Liver (tissue), 9 donors: Measurements from ENCODE around the gene KLK7. TPM values are rescaled to one million over a fixed set of nuclear protein-coding genes. Genes with fewer than 3 reads are reported as not detected.

Source experiments
- DNase-seq: peaks from one replicate; pipeline ENCODE4 v3.0.0-alpha.2; 2017; ENCODE audit warnings: low spot score
- H3K27ac ChIP-seq, 2 donors: one replicate each; pipeline ENCODE4 v1.7.0; 2013; ENCODE audit warnings: inconsistent platforms in 2 of 2, low read length in 2 of 2, control low read depth in 1 of 2, low read depth in 1 of 2, mild to moderate bottlenecking in 1 of 2
- H3K27me3 ChIP-seq, 4 donors: one replicate each; pipeline versions ENCODE4 v1.6.1 to v1.7.0; 2013; ENCODE audit warnings: low read length in 3 of 4, inconsistent platforms in 1 of 4, mild to moderate bottlenecking in 1 of 4, moderate library complexity in 1 of 4; ENCODE audit not compliant: control insufficient read depth in 4 of 4, insufficient read depth in 4 of 4
- H3K36me3 ChIP-seq, 4 donors: one replicate each; pipeline versions ENCODE4 v1.6.1 to v1.7.0; 2013; ENCODE audit warnings: low read length in 3 of 4, mild to moderate bottlenecking in 3 of 4, low read depth in 1 of 4, moderate library complexity in 1 of 4; ENCODE audit not compliant: control insufficient read depth in 4 of 4, insufficient read depth in 3 of 4
- H3K4me1 ChIP-seq, 4 donors: one replicate each; pipeline versions ENCODE4 v1.6.1 to v1.7.0; 2013; ENCODE audit warnings: low read length in 3 of 4, mild to moderate bottlenecking in 3 of 4, moderate library complexity in 1 of 4; ENCODE audit not compliant: control insufficient read depth in 4 of 4, insufficient read depth in 4 of 4
- H3K4me3 ChIP-seq, 3 donors: one replicate each; pipeline versions ENCODE4 v1.6.1 to v1.7.0; 2013; ENCODE audit warnings: low read length in 3 of 3, control low read depth in 1 of 3, low read depth in 1 of 3, mild to moderate bottlenecking in 1 of 3
- H3K9ac ChIP-seq, 2 donors: one replicate each; pipeline ENCODE4 v1.7.0; 2013; ENCODE audit warnings: low read length in 2 of 2, mild to moderate bottlenecking in 2 of 2, moderate library complexity in 2 of 2, control low read depth in 1 of 2, low read depth in 1 of 2
- H3K9me3 ChIP-seq, 4 donors: one replicate each; pipeline versions ENCODE4 v1.6.1 to v1.7.0; 2013; ENCODE audit warnings: low read length in 3 of 4; ENCODE audit not compliant: control insufficient read depth in 4 of 4
- EGR1 ChIP-seq, 2 donors: IDR thresholded peaks; 2 replicates each; pipeline ENCODE4 v1.6.1; 2016 to 2018; ENCODE audit warnings: antibody characterized with exemption in 2 of 2, low read depth in 2 of 2
- FOXA1 ChIP-seq: IDR thresholded peaks from 2 replicates; pipeline ENCODE4 v1.6.1; 2016; ENCODE audit warnings: antibody characterized with exemption
- FOXA2 ChIP-seq: IDR thresholded peaks from 2 replicates; pipeline ENCODE4 v1.6.1; 2016; ENCODE audit warnings: antibody characterized with exemption
- GABPA ChIP-seq, 2 donors: IDR thresholded peaks in 1 of 2; conservative IDR thresholded peaks in 1 of 2; 2 replicates each; pipeline ENCODE4 v1.6.1; 2016; ENCODE audit warnings: antibody characterized with exemption in 2 of 2, mild to moderate bottlenecking in 1 of 2, moderate library complexity in 1 of 2
- HNF4A ChIP-seq, 2 donors: conservative IDR thresholded peaks; 2 replicates each; pipeline ENCODE4 v1.6.1; 2016; ENCODE audit warnings: antibody characterized with exemption in 2 of 2, mild to moderate bottlenecking in 2 of 2
- HNF4G ChIP-seq: IDR thresholded peaks from 2 replicates; pipeline ENCODE4 v1.6.1; 2016; ENCODE audit warnings: antibody characterized with exemption
- JUND ChIP-seq, 2 donors: IDR thresholded peaks; 2 replicates each; pipeline ENCODE4 v1.6.1; 2016; ENCODE audit warnings: antibody characterized with exemption in 2 of 2
- NR2F2 ChIP-seq: IDR thresholded peaks from 2 replicates; pipeline ENCODE4 v1.6.1; 2016; ENCODE audit warnings: antibody characterized with exemption
- RAD21 ChIP-seq, 2 donors: IDR thresholded peaks; 2 replicates each; pipeline ENCODE4 v1.6.1; 2016; ENCODE audit warnings: antibody characterized with exemption in 2 of 2, mild to moderate bottlenecking in 2 of 2
- RXRA ChIP-seq, 2 donors: IDR thresholded peaks; 2 replicates each; pipeline ENCODE4 v1.6.1; 2017 to 2018; ENCODE audit warnings: antibody characterized with exemption in 2 of 2, mild to moderate bottlenecking in 1 of 2
- SP1 ChIP-seq: IDR thresholded peaks from 2 replicates; pipeline ENCODE4 v1.6.1; 2018; ENCODE audit warnings: antibody characterized with exemption, mild to moderate bottlenecking
- TAF1 ChIP-seq: conservative IDR thresholded peaks from 2 replicates; pipeline ENCODE4 v1.6.1; 2016; ENCODE audit warnings: antibody characterized with exemption, mild to moderate bottlenecking
- YY1 ChIP-seq: IDR thresholded peaks from 2 replicates; pipeline ENCODE4 v1.6.1; 2016; ENCODE audit warnings: antibody characterized with exemption, mild to moderate bottlenecking
- whole genome bisulfite sequencing: extraction: QIAGEN DNeasy Blood & Tissue Kit; methylation state at CpG from one replicate; pipeline ENCODE4 v1.1.7; 2013; 5-methylcytosine and 5-hydroxymethylcytosine counted together
- polyA plus RNA-seq, 2 donors: library from polyadenylated mRNA; stranded (reverse) in 1 of 2; unstranded in 1 of 2; fragments of 200-250 nt in 1 of 2; fragments of >200 nt in 1 of 2; fragmentation: Nextera tagmentation in 1 of 2; extraction: Ambion mirVana in 1 of 2; gene quantifications; one replicate each; pipeline versions ENCODE4 v1.2.1 to v1.2.3, GENCODE V29; 2013 to 2015
- total RNA-seq, 2 donors: library from RNA; depleted of rRNA; stranded (reverse); fragments of >200 nt; gene quantifications; one replicate each; pipeline ENCODE4 v1.2.3, GENCODE V29; 2014
- TF ChIP-seq, protein P1 (sequence below): IDR thresholded peaks from 2 replicates; pipeline ENCODE4 v1.6.1; 2016; ENCODE audit warnings: antibody characterized with exemption, mild to moderate bottlenecking
- TF ChIP-seq, protein P2 (sequence below): IDR thresholded peaks from 2 replicates; pipeline ENCODE4 v1.6.1; 2016; ENCODE audit warnings: antibody characterized with exemption
- TF ChIP-seq, protein P3 (sequence below): fragments of 150-350 bp; IDR thresholded peaks from 2 replicates; pipeline ENCODE4 v1.5.1; 2017; ENCODE audit warnings: improper control_type of control experiment, low read depth, low read length; ENCODE audit not compliant: missing input control
- TF ChIP-seq, protein P4 (sequence below): IDR thresholded peaks from 2 replicates; pipeline ENCODE4 v1.6.1; 2016; ENCODE audit warnings: antibody characterized with exemption
- TF ChIP-seq, protein P5 (sequence below): IDR thresholded peaks from 2 replicates; pipeline ENCODE4 v1.6.1; 2016; ENCODE audit warnings: antibody characterized with exemption
- donor health status: healthy.
- donor health status: healthy.
- donor health status: healthy.
- donor health status: healthy.
- donor health status: healthy.

KLK7 gene
- total and polyA plus RNA-seq, 4 donors, result not detected

DNA sequence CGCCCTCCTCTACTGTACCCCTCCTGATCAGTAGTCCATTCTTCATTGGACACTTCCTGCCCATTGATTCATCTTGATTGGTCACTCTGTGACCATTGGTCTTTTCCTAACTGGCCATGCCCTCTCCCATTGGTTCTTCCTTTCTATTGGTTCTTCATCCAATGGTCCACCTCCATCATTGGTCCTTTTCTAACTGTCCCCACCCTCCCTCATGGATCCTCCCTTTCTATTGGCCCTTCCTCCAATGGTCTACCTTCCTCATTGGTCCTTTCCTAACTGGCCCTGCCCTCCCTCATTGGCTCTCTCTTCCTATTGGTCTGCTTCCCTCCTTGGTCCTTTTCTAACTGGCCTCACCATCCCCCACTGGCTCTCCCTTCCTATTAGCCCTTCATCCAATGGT is 21.5 kb downstream of the KLK7 start:
- WGBS, result 90% methylated on average over 1 of the region's 1 CpG
- H3K9me3 ChIP-seq, result peaks cover 0 to 8% (median 1%) of the 10 kb centered on the region in 4 donors
- peaks cover 0 to 2% (median 0%) of the 10 kb centered on the region in 4 donors for H3K27me3 ChIP-seq
- no peaks in the 10 kb centered on the region for H3K4me1 ChIP-seq
- DNase-seq, result no peak
- H3K27ac ChIP-seq, result no peak overlapping the region
- H3K4me3 ChIP-seq, result no peak overlapping the region
- no peaks in the 10 kb centered on the region for H3K36me3 ChIP-seq
- no peak overlapping the region for H3K9ac ChIP-seq
- TF ChIP-seq NR2F2, result no peak

DNA sequence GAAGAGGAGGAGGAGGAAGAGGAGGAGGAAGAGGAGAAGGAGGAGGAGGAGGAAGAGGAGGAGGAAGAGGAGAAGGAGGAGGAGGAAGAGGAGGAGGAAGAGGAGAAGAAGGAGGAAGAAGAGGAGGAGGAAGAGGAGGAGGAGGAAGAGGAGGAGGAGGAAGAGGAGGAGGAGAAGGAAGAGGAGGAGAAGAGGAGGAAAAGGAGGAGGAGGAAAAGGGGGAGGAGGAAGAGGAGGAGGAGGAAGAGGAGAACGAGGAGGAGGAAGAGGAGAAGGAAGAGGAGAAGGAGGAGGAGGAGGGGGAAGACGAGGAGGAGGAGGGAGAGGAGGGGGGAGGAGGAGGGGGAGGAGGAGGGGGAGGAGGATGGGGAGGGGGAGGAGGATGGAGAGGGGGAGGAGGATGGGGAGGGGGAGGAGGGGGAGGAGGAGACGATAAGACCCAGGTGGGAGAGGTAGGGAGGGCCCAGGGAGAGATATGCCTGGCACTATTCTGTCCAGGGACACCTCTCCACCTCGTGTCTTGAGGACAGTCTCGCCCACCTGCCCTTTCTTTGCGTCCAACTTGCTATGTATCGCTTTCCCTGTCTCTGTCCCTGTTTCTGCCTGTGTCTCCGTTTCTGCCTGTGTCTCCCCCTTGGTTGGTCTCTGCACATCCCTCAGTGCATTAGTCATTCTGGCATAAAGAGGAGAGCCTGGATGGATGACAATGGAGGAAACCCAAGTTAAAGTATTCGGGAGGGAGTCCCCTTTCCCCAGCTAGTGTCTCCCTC is 23.8 kb downstream of the KLK7 start:
- Histone ChIP-seq H3K27ac (no peak overlapping the region), H3K9me3 (peaks cover 0 to 8% (median 1%) of the 10 kb centered on the region in 4 donors), H3K27me3 (peaks cover 0 to 3% (median under 1%) of the 10 kb centered on the region in 4 donors), H3K4me3 (no peak overlapping the region), H3K4me1 (no peaks in the 10 kb centered on the region), H3K9ac (no peak overlapping the region), H3K36me3 (no peaks in the 10 kb centered on the region)
- DNase-seq, result no peak
- TF ChIP-seq HNF4A (conservative IDR thresholded peaks at IDR 0.05) (no peak), FOXA1 (no peak), RAD21 (IDR thresholded peaks at IDR 0.05) (no peak), RXRA (IDR thresholded peaks at IDR 0.05) (no peak), FOXA2 (no peak), SP1 (no peak), NR2F2 (no peak), TAF1 (no peak), GABPA (IDR thresholded peaks at IDR 0.05 in 1 of 2, conservative IDR thresholded peaks at IDR 0.05 in 1 of 2) (no peak), EGR1 (IDR thresholded peaks at IDR 0.05; ENCODE audit: low read depth in 2 of 2) (no peak), JUND (IDR thresholded peaks at IDR 0.05) (no peak), YY1 (no peak), HNF4G (no peak)
- TF ChIP-seq, protein P1, sequence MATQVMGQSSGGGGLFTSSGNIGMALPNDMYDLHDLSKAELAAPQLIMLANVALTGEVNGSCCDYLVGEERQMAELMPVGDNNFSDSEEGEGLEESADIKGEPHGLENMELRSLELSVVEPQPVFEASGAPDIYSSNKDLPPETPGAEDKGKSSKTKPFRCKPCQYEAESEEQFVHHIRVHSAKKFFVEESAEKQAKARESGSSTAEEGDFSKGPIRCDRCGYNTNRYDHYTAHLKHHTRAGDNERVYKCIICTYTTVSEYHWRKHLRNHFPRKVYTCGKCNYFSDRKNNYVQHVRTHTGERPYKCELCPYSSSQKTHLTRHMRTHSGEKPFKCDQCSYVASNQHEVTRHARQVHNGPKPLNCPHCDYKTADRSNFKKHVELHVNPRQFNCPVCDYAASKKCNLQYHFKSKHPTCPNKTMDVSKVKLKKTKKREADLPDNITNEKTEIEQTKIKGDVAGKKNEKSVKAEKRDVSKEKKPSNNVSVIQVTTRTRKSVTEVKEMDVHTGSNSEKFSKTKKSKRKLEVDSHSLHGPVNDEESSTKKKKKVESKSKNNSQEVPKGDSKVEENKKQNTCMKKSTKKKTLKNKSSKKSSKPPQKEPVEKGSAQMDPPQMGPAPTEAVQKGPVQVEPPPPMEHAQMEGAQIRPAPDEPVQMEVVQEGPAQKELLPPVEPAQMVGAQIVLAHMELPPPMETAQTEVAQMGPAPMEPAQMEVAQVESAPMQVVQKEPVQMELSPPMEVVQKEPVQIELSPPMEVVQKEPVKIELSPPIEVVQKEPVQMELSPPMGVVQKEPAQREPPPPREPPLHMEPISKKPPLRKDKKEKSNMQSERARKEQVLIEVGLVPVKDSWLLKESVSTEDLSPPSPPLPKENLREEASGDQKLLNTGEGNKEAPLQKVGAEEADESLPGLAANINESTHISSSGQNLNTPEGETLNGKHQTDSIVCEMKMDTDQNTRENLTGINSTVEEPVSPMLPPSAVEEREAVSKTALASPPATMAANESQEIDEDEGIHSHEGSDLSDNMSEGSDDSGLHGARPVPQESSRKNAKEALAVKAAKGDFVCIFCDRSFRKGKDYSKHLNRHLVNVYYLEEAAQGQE, result no peak
- TF ChIP-seq, protein P2, sequence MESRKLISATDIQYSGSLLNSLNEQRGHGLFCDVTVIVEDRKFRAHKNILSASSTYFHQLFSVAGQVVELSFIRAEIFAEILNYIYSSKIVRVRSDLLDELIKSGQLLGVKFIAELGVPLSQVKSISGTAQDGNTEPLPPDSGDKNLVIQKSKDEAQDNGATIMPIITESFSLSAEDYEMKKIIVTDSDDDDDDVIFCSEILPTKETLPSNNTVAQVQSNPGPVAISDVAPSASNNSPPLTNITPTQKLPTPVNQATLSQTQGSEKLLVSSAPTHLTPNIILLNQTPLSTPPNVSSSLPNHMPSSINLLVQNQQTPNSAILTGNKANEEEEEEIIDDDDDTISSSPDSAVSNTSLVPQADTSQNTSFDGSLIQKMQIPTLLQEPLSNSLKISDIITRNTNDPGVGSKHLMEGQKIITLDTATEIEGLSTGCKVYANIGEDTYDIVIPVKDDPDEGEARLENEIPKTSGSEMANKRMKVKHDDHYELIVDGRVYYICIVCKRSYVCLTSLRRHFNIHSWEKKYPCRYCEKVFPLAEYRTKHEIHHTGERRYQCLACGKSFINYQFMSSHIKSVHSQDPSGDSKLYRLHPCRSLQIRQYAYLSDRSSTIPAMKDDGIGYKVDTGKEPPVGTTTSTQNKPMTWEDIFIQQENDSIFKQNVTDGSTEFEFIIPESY, result no peak
- TF ChIP-seq, protein P3, sequence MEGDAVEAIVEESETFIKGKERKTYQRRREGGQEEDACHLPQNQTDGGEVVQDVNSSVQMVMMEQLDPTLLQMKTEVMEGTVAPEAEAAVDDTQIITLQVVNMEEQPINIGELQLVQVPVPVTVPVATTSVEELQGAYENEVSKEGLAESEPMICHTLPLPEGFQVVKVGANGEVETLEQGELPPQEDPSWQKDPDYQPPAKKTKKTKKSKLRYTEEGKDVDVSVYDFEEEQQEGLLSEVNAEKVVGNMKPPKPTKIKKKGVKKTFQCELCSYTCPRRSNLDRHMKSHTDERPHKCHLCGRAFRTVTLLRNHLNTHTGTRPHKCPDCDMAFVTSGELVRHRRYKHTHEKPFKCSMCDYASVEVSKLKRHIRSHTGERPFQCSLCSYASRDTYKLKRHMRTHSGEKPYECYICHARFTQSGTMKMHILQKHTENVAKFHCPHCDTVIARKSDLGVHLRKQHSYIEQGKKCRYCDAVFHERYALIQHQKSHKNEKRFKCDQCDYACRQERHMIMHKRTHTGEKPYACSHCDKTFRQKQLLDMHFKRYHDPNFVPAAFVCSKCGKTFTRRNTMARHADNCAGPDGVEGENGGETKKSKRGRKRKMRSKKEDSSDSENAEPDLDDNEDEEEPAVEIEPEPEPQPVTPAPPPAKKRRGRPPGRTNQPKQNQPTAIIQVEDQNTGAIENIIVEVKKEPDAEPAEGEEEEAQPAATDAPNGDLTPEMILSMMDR, result no peak
- TF ChIP-seq, protein P4, sequence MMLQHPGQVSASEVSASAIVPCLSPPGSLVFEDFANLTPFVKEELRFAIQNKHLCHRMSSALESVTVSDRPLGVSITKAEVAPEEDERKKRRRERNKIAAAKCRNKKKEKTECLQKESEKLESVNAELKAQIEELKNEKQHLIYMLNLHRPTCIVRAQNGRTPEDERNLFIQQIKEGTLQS, result no peak
- TF ChIP-seq, protein P5, sequence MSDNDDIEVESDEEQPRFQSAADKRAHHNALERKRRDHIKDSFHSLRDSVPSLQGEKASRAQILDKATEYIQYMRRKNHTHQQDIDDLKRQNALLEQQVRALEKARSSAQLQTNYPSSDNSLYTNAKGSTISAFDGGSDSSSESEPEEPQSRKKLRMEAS, result no peak
- 61% methylated on average over 7 of the region's 9 CpGs for WGBS
